Mesothelial cell of epicardium (in vitro differentiated cells): ENCODE results near the gene AKAP8L. TPM values are rescaled to one million over a fixed set of nuclear protein-coding genes. Genes with fewer than 3 reads are reported as not detected.

ENCODE experiments used
- DNase-seq, 2 experiments: peaks; one replicate each; pipeline ENCODE4 v3.0.0; 2021; ENCODE audit warnings: low spot score in 2 of 2; ENCODE audit not compliant: unreplicated experiment in 2 of 2
- H3K27ac Mint-ChIP-seq: 2 replicates; pipeline ENCODE4 v1.8.0; 2021; ENCODE audit warnings: mixed read lengths
- H3K27me3 Mint-ChIP-seq: 2 replicates; pipeline ENCODE4 v1.8.0; 2021; ENCODE audit warnings: low read depth, mixed read lengths
- H3K36me3 Mint-ChIP-seq: 2 replicates; pipeline ENCODE4 v1.8.0; 2021; ENCODE audit warnings: mixed read lengths
- H3K4me1 Mint-ChIP-seq: 2 replicates; pipeline ENCODE4 v1.8.0; 2021; ENCODE audit warnings: mixed read lengths
- H3K4me3 Mint-ChIP-seq: 2 replicates; pipeline ENCODE4 v1.8.0; 2021; ENCODE audit warnings: mild to moderate bottlenecking, moderate library complexity, mixed read lengths
- H3K9me3 Mint-ChIP-seq: 2 replicates; pipeline ENCODE4 v1.8.0; 2021; ENCODE audit warnings: mixed read lengths
- microRNA-seq: library from miRNA; unstranded; fragments of <30 nt; microRNA quantifications from one replicate; pipeline ENCODE4 v1.2.0, GENCODE V29; 2021; ENCODE audit warnings: inconsistent platforms, mixed read lengths
- total RNA-seq: library from RNA; stranded (reverse); gene quantifications from 3 replicates; pipeline ENCODE4 v1.2.1, GENCODE V29; 2021
- TF ChIP-seq, protein P1 (sequence below): fragments of 200-600 bp; sonication (generic); IDR thresholded peaks from one replicate; pipeline ENCODE4 v1.5.0; 2021; ENCODE audit warnings: antibody characterized with exemption; ENCODE audit not compliant: unreplicated experiment

The AKAP8L gene
- total RNA-seq, 1 donor from 2014 or later, result 254 TPM

DNA sequence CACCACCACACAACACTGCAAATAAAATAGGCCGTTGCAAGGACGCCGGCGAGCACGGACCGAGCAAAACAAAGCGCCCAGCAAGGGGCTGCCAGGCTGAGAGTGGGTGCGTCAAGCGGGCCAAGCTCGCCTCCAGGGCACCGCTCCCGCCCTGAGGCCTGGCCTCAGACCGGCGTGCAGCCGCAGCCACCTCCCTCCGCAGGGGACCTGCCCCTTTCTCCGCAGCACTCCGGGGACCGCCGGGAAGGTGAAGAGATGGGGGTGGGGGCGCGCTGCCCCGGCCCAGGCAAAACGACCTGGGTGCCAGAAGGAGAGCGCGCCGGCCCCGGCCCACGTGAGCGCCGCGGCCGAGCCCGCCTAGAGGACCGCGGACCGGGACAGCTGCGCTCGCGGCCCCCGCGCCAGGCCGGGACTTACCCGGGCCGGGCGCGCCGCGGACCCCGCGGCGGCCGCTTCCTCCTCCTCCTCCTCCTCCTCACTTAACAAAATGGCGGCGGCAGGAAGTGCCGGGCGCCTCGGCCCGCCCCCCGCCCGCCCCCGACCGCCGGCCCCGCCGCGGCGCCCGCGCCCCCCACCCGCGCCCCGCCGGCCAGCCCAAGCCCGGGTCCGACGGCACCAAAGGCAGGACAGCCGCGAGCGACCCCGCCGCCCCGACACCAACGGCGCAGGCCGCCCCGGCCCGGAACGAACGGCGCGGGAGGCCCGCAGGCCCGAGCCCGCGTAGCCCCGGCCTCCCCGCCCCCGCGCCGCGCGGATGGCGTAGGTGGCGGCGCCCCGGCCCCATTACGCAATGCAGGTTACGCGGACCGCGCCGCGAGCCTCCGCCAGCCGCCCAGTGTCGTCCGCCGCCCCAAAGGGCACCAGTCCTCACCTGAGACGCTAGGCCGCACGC, 87.1 kb downstream of the AKAP8L start:
- TF ChIP-seq, protein P1, sequence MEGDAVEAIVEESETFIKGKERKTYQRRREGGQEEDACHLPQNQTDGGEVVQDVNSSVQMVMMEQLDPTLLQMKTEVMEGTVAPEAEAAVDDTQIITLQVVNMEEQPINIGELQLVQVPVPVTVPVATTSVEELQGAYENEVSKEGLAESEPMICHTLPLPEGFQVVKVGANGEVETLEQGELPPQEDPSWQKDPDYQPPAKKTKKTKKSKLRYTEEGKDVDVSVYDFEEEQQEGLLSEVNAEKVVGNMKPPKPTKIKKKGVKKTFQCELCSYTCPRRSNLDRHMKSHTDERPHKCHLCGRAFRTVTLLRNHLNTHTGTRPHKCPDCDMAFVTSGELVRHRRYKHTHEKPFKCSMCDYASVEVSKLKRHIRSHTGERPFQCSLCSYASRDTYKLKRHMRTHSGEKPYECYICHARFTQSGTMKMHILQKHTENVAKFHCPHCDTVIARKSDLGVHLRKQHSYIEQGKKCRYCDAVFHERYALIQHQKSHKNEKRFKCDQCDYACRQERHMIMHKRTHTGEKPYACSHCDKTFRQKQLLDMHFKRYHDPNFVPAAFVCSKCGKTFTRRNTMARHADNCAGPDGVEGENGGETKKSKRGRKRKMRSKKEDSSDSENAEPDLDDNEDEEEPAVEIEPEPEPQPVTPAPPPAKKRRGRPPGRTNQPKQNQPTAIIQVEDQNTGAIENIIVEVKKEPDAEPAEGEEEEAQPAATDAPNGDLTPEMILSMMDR, result no peak
- DNase-seq, result peak; percentile 32 to 60
- H3K9me3 Mint-ChIP-seq, result no peaks in the 10 kb centered on the region
- no peaks in the 10 kb centered on the region for H3K27me3 Mint-ChIP-seq
- peaks cover 39% of the 10 kb centered on the region for H3K4me1 Mint-ChIP-seq
- no peaks in the 10 kb centered on the region for H3K36me3 Mint-ChIP-seq
- peak overlapping the region; percentile 99 for H3K27ac Mint-ChIP-seq
- H3K4me3 Mint-ChIP-seq, result peak overlapping the region; percentile 97

DNA sequence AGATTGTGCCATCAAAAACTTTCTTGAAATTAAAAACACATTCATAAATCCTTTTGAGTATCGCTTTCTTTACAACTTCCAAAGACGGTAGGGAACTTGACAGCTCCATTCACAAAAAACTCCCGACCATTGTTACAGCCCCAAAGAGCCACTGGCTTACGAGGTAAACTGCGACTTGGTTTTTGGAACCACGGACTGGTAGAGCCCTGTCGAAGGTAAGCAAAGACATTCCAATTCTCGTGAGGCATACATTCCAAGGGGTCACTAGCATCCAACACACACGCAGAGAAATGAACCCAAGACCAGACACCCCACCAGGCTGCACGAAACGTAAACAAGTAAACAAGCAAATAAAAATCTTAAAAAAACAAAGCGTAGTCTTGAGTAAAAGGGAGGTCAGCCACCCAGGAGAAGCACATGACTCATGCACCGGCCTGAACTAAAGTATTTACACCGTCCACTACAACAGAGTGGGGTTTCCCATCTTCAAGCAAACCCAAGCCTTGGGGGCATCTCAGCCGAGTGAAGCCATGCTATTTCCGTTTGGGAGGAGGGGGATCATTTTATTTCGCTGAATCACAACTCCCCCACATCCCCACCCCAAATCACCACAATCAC, 87.9 kb downstream of the AKAP8L start:
- H3K36me3 Mint-ChIP-seq, result no peaks in the 10 kb centered on the region
- H3K9me3 Mint-ChIP-seq, result no peaks in the 10 kb centered on the region
- peaks cover 43% of the 10 kb centered on the region for H3K4me1 Mint-ChIP-seq
- H3K27ac Mint-ChIP-seq, result peak overlapping the region; percentile 99
- H3K27me3 Mint-ChIP-seq, result no peaks in the 10 kb centered on the region
- H3K4me3 Mint-ChIP-seq, result peak overlapping the region; percentile 97
- DNase-seq, result no peak
- TF ChIP-seq, protein P1, result no peak

Small RNAs within 50 kb of the gene (microRNA-seq; reads per million reads assigned to microRNA genes)
- not detected for gene MIR1470

Other genes starting within 250 kb of the AKAP8L start
- gene NOTCH3, start 218.0 kb downstream of the AKAP8L start, total RNA-seq, result 192 to 204 TPM (median 192 TPM) in 3 replicates
- gene EPHX3, start 186.5 kb downstream of the AKAP8L start, total RNA-seq, result 2.1 to 2.4 TPM (median 2.1 TPM) in 3 replicates
- gene BRD4, start 86.4 kb downstream of the AKAP8L start, total RNA-seq, result 148 to 153 TPM (median 152 TPM) in 3 replicates
- 42.6 to 47.2 TPM (median 43.5 TPM) in 3 replicates for gene AKAP8, start 39.2 kb downstream of the AKAP8L start, total RNA-seq
- gene WIZ, start 31.0 kb upstream of the AKAP8L start, total RNA-seq, result 57.5 to 62.0 TPM (median 60.4 TPM) in 3 replicates
- not detected in 3 replicates for gene RASAL3, start 45.6 kb upstream of the AKAP8L start, total RNA-seq
- not detected in 3 replicates for gene PGLYRP2, start 60.5 kb upstream of the AKAP8L start, total RNA-seq
- gene CYP4F22, start 89.5 kb upstream of the AKAP8L start, total RNA-seq, result not detected in 3 replicates
- gene CYP4F8, start 196.2 kb upstream of the AKAP8L start, total RNA-seq, result not detected in 3 replicates
- gene CYP4F3, start 221.9 kb upstream of the AKAP8L start, total RNA-seq, result not detected in 3 replicates